ENCODE measurements around the gene ACTL6B. TPM values are rescaled to one million over a fixed set of nuclear protein-coding genes. Genes with fewer than 3 reads are reported as not detected.

Gene ACTL6B
- total RNA-seq, 1 experiment from 2014 or later: not detected

DNA sequence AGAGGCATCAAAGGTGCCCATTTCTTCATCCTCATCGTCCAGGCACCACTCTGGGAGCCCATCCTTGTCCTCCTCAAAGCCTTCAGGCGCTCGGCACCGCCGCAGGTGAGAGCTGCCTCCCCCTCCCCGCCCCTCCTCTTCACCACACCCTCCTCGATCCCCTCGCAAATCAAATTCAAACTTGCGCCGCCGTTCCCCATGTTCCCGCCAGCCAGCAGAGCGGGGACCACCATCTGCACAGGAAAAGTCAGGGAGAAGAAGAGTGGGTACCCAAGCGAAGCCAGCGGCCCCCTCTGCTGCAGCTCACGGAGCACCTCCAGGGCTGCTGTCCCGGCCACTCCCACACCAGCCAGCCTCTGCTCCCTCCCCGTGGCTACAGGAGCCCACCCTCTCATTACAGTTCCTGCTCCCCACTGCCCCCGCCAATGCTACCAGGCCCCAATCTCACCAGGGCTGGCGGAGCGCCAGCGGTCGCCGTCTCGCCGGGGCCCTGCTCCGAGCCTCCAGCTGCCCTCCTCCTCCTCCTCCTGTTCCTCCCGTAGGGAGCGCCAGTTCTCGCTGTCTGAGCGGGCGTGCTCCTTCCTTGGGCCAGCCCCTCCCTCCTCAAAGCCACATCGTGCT is 30.1 kb upstream of the ACTL6B start:
- Histone ChIP-seq H3K27me3 (no peaks in the 10 kb centered on the region), H3K9me3 (no peaks in the 10 kb centered on the region), H3K4me3 (no peak overlapping the region), H3K36me3 (peaks cover 33% of the 10 kb centered on the region)
- DNase-seq: no peak

DNA sequence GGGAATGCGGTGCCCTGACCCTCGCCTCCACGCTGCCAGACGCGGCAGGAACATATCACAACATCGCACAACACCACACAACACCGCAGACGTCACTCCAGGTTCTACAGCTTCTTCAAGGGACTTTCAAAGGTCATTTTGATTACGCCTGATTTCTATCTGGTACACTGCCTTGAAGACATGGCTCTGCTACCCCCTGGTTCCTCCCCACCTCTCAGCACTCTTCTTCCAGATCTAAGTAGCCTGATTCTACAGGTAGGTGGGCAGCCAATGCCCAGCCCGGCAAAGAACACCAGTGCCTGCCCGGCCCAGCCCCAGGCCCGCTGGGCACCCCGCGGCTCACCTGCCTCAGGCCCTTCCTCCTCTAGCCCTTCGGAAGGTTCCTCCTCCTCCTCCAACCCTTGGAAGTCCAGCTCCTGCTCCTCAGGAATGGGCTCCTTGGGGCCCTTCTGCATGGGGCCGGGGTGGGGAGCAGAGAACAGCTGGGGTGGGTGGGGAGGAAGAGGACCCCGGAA is 29.4 kb upstream of the ACTL6B start:
- H3K36me3 ChIP-seq: peaks cover 33% of the 10 kb centered on the region
- H3K4me3 ChIP-seq: no peak overlapping the region
- no peak for DNase-seq
- no peaks in the 10 kb centered on the region for H3K9me3 ChIP-seq
- H3K27me3 ChIP-seq: no peaks in the 10 kb centered on the region

DNA sequence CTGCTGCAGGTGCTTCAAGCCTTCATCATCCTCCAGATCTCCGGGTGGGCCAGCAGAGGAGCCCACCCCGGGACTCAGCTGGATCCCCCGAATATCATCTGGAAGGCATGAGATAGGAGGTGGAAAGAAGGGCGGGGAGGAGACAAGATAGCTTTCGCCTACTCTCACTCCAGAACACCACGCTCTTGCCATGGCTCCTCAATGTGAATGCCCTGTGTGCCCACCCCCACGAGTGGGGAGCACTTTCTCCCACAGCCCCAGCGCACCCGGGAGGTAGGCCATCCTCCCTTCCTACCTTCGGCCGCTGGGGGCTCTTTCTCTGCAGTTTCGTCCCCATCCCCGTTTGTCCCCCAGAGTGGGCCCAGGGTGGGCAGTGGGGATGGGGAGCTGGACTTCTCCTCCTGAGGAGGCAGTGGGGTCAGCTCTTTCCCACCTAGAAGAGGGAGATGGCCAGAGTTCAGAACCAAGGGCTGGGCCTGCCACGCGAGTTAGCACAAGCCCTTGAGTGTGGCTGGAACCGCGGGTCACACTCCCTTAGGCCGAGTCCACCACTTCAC is 28.9 kb upstream of the ACTL6B start:
- peaks cover 33% of the 10 kb centered on the region for H3K36me3 ChIP-seq

DNA sequence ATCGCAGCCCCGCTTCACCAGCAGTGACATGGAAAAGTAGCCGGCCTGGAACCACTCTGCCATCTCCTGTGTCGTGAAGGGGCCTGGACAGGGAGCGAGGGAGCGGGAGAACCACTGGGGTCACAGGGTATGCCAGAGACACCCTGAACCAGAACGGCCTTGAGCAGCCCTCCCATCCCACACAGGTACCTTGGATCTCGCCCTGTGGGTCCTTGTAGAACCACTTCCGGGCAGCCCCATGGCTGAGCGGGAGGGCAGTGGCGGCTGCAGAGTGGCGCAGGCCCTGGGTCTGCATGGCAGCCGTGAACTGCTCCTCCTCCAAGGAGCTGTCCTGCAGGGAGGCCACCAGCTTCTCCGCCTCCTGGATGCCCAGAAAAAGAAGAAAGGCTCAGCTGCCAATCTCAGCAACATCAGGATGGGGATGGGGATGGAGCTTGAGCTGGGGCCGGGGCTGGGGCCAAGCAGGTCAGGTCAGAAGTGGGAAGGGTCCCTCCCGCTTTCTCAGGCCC is 28.3 kb upstream of the ACTL6B start:
- H3K4me3 ChIP-seq: no peak overlapping the region

More for the DNA sequence above, 28.9 kb upstream of the ACTL6B start:
- Histone ChIP-seq H3K4me3 (no peak overlapping the region), H3K27me3 (no peaks in the 10 kb centered on the region), H3K9me3 (no peaks in the 10 kb centered on the region)
- DNase-seq: no peak

DNA sequence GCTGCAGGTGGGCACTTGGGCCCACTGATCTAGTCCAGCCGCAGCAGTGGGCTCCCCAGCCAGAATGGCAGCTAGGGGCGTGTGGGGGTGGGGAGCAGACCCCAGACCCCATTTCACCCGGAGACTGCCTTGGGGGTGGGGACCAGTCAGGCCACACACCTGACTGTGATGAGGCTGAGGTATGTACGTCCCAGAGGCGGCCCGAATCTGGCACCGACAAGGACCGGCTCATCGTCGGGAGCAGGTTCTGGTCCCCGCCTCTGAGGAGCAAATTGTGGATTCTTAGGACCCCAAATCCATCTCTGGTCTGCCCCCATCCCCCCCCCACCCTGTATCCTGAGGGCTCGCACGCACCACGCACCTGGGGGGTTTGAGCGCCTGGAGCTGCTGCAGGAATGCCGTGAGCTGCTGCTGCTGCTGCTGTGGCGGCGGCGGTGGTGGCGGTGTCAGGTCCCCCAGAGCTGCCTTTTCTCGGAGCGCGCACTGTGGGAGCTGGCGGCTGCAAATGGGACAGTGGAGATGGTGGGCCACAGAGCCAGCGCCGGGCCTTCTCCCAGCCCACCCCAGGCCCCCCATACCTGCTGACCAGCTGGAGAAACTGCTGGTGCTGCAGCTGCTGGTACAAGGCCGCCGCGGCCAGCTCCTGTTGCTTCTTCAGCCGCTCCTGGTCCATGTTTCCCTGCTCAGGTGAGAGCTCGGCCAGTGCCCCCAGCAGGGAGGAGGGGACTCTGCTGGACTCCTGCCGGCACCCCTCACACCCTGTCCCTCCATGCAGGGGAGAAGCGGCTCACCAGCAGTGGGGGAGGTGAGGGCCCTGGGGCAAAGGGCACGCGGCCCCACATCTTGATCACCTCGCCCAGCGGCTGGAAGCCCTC is 27.6 kb upstream of the ACTL6B start:
- Histone ChIP-seq H3K36me3 (peaks cover 28% of the 10 kb centered on the region), H3K9me3 (no peaks in the 10 kb centered on the region), H3K27me3 (no peaks in the 10 kb centered on the region), H3K4me3 (no peak overlapping the region)
- no peak for DNase-seq

More for the DNA sequence above, 28.3 kb upstream of the ACTL6B start:
- Histone ChIP-seq H3K27me3 (no peaks in the 10 kb centered on the region), H3K36me3 (peaks cover 33% of the 10 kb centered on the region), H3K9me3 (no peaks in the 10 kb centered on the region)
- no peak for DNase-seq

DNA sequence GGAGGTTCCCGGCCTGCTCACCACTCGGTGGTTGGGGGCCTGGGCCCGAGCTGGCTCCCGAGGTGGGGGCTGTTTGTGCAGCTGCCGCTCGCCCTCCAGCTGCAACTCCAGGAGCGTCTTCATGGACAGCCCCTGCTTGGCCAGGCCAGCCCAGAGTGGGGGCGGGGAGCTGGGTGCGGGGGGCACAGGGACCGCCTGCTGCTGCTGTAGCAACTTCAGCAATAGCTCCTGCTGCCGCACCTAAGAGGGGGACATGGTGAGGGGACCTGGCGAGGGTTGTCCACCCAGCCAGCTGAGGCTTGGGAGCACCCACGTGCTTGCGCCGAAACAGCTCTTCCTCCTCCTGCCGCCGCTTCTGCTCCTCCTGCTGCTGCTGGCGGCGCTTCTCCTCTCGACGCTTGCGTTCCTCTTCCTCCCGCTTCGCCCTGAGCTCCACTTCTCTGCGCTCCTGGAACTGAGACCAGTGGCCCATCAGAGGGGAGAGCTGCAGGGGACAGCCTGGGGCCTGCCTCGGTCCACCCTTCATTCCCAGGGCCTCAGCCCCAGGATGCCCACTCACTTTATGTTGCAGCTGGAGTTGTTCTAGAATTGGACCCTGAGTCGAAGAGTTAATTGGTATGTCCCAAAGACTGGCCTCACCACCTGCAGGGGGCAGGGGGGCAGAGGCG is 26.9 kb upstream of the ACTL6B start:
- Histone ChIP-seq H3K4me3 (no peak overlapping the region), H3K27me3 (no peaks in the 10 kb centered on the region), H3K9me3 (no peaks in the 10 kb centered on the region), H3K36me3 (peaks cover 27% of the 10 kb centered on the region)
- no peak for DNase-seq

DNA sequence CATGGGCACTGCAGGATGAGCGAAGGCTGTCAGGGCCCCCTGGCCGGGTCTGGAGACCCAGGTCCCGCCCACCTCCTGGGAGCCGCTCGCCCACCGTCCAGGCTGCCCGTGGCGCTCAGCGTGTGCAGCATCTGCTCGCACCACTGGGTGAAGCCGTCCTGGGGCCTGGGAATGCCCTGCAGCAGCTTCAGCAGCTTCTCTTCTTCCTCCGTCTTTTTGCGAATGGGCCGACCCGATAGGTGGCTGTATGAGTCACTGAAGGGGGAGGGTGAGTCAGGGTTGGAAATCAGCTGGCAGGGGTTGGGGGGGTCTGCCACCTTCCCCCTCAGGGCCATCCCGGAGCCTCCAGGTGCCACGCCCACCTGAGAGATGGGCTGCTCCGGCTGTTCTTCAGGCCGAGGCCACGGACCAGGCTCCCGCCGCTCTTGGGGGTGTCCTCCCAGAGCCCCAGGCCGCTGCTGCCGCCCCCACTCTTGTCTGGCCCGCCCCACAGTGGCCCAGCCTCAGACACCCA is 26.0 kb upstream of the ACTL6B start:
- Histone ChIP-seq H3K36me3 (peaks cover 33% of the 10 kb centered on the region), H3K27me3 (no peaks in the 10 kb centered on the region)
- DNase-seq: no peak

DNA sequence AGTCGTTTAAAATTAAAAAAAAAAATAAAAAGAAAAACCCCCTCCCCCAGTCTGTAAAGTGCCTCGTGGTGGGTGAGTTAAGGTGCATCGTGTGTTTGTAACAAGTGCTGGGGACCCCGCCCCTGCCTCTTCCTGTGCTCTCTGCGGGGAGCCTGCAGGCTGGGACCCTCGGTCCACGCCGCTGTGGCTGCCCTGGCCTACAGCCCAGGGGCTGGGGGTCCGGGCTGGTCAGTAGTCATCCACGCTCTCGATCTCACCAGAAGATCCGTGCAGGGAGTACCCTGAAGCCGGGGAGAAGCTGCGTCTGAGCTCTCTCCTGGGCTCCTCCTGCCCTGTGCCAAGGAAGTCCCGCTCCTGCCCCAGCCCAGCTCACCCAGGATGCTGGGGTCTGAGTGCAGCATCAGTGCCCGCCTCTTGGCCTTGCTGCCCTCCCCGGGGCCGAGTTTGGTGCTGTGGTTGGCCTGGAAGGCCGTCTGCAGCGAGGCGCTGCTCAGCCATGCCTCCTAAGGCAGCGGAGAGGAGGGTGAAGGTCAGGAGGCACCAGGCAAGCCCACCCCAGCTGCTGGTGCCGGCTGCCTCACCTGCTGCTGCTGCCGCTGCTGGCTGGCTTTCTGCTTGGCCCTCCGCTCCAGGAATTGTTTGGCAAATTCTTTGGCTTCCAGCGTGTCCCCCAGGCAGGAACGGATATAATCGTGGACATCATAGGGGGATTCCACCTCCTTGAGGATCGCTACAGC is 25.4 kb upstream of the ACTL6B start:
- no peaks in the 10 kb centered on the region for H3K9me3 ChIP-seq
- no peak for DNase-seq
- no peak overlapping the region for H3K4me3 ChIP-seq
- no peaks in the 10 kb centered on the region for H3K27me3 ChIP-seq
- H3K36me3 ChIP-seq: peaks cover 37% of the 10 kb centered on the region

More for the DNA sequence above, 26.0 kb upstream of the ACTL6B start:
- H3K4me3 ChIP-seq: no peak overlapping the region
- no peaks in the 10 kb centered on the region for H3K9me3 ChIP-seq

DNA sequence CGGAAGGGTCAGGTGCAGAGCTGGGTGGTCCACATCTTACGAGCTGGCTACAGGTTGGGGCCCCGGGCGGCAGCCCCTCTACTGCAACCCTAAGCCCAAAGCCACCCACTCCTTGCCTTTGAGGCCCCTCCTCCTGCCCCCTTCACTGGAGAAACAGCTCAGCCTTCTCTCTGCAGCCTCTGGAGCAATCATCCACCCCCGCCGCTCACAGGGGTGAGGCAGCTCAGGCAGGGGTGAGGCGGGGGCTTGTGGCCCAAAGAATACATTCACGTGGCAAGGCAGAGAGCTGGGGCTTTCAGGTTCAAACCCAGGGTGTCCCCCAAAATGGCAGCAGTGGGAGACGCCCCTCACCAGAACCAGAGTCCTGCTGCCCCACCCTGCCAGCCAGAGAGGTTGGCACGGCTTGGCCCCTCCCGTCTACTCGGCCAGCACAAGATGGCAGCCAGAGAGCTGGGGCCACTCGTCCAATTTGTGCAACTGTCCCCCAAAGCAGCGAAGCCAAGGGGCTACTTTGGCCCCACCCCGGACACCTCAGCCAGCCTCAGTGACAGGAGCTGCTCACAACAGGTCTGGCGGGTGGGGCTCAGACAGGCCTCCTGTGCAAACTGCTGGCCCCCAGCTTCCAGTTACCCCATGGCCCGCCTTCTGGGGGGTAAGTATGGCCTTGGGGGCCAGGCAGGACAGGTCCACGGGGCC is 24.5 kb upstream of the ACTL6B start:
- no peak overlapping the region for H3K4me3 ChIP-seq
- no peak for DNase-seq
- H3K27me3 ChIP-seq: no peaks in the 10 kb centered on the region
- peaks cover 35% of the 10 kb centered on the region for H3K36me3 ChIP-seq
- no peaks in the 10 kb centered on the region for H3K9me3 ChIP-seq

DNA sequence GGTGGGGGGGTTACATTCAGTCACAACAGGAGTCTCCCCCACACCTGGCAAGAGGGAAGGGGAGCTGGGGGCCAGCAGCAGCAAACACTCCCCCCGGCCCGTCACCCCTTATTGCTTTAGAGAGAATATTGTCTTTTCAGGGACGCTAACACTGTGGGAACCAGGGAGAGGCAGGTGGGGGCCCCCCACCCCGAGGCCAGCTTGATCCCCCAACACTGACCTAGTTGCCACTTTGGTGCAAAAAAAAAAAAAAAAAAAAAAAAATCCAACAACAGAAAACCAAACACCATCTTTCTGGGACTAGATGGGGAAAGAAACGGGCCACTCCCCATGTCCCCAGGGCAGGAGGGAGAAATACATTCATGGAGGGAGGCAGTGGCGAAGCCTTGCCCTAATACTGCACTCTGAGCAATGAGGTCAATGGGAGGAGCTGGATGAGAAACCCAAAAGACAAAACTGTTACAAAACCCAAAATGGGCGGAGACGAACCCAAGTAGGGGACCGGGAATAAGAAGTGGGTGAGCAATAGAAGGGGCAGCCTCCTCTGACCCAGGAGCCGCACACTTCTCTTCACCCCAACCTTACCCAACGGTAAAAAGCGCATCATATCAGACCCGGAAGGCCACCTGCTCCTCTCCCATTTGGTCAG is 23.8 kb upstream of the ACTL6B start:
- DNase-seq: no peak
- Histone ChIP-seq H3K36me3 (peaks cover 35% of the 10 kb centered on the region), H3K27me3 (no peaks in the 10 kb centered on the region)

DNA sequence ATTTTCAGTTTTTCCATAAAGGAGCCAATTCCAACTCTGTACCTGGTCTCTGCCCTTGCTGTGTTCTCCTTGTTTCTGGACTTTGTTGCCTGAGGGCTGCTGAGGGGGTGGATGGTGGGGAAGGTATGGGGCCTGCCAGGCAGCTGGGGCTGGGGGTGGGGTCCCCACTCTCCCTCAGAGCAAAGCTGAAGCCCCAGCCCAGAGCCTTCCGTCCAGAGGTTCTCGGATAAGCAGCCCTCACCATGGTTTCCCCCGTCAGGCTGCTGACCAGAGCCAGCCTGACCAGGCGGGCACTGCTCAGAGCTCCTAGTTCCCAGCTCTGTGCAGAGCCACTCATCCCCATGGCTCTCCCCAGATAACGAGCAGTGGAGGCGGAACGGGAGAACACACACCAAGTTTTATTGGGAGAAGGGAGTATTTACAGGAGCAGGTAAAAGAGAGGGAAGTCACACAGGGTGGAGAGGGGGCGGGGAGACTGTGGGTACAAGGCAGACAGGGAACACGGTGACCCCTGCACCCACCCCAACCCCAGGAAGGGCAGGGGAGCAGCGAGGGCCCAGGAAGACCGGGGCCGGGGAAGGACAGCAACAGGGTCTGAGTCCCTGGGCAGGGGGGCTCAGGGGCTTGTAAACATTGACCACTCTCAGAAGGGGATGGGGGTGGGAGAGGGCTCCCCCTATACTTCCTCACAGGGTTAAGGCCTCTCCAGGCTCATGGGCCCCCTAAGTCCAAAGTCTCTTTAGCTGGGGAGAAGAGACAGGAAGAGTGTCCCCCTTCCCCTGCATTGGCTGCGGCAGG is 23.1 kb upstream of the ACTL6B start:
- H3K4me3 ChIP-seq: no peak overlapping the region
- no peak for DNase-seq
- no peaks in the 10 kb centered on the region for H3K9me3 ChIP-seq
- H3K27me3 ChIP-seq: no peaks in the 10 kb centered on the region
- H3K36me3 ChIP-seq: peaks cover 35% of the 10 kb centered on the region

More for the DNA sequence above, 23.8 kb upstream of the ACTL6B start:
- Histone ChIP-seq H3K9me3 (no peaks in the 10 kb centered on the region), H3K4me3 (no peak overlapping the region)

DNA sequence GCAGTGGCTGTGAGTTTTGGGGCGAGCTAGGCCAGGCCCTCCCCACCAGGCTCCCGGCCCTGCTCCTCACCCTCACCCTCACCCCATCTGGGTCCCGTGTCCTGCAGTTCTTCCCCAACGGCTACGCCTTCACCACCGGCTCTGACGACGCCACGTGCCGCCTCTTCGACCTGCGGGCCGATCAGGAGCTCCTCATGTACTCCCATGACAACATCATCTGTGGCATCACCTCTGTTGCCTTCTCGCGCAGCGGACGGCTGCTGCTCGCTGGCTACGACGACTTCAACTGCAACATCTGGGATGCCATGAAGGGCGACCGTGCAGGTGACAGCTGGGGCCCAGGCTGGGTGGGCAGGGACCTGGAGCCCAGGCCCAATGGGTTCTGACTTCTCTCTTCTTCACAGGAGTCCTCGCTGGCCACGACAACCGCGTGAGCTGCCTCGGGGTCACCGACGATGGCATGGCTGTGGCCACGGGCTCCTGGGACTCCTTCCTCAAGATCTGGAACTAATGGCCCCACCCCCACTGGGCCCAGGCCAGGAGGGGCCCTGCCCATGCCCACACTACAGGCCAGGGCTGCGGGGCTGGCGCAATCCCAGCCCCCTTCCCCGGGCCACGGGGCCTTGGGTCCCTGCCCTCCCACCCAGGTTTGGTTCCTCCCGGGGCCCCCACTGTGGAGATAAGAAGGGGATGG is 22.2 kb upstream of the ACTL6B start:
- peaks cover 35% of the 10 kb centered on the region for H3K36me3 ChIP-seq
- H3K27me3 ChIP-seq: no peaks in the 10 kb centered on the region
- no peaks in the 10 kb centered on the region for H3K9me3 ChIP-seq
- H3K4me3 ChIP-seq: no peak overlapping the region
- DNase-seq: no peak

DNA sequence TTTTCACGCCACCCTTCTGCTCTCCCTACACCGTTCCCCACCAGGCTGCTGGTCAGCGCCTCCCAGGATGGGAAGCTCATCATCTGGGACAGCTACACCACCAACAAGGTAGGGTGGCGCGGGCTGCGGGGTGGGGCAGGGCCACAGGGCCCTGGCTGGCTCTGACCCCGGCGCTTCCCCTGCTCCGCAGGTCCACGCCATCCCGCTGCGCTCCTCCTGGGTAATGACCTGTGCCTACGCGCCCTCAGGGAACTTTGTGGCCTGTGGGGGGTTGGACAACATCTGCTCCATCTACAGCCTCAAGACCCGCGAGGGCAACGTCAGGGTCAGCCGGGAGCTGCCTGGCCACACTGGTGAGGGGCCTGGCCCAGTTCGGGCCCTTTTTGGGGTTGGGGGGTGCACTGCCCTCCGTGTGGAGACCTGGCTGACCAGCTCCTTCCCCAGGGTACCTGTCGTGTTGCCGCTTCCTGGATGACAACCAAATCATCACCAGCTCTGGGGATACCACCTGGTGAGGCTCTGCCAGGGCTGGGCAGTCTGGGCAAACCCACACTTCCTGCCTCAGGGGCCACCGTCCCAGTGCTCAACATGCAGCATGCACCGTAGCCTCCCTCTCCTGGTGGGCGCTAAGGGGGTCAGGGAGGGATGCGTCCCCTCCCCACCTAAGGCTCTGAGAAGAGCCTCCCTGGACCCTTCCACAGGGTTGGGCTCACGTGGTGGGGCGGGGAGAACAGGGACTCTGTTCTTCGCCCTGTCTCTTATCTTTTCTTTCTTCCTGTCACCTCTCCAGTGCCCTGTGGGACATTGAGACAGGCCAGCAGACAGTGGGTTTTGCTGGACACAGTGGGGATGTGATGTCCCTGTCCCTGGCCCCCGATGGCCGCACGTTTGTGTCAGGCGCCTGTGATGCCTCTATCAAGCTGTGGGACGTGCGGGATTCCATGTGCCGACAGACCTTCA is 21.3 kb upstream of the ACTL6B start:
- H3K36me3 ChIP-seq: peaks cover 35% of the 10 kb centered on the region
- no peak for DNase-seq

More for the DNA sequence above, 21.3 kb upstream of the ACTL6B start:
- H3K9me3 ChIP-seq: no peaks in the 10 kb centered on the region
- no peaks in the 10 kb centered on the region for H3K27me3 ChIP-seq
- H3K4me3 ChIP-seq: no peak overlapping the region

Measured in MG63 (cell line).